GM23248 (cell line): ENCODE measurements around the gene SLC4A4. TPM values are rescaled to one million over a fixed set of nuclear protein-coding genes. Genes with fewer than 3 reads are reported as not detected.

Experiments
- DNase-seq: peaks from one replicate; pipeline ENCODE4 v3.0.0-alpha.2; 2015
- H2AFZ ChIP-seq: fragments of 200-600 bp; sonication (generic); 2 replicates; pipeline ENCODE4 v1.6.1; 2016; ENCODE audit warnings: antibody characterized with exemption
- H3F3A ChIP-seq: fragments of 200-600 bp; sonication (generic); 2 replicates; pipeline ENCODE4 v1.6.1; 2016; ENCODE audit warnings: mild to moderate bottlenecking, antibody characterized with exemption, mixed run types; ENCODE audit not compliant: insufficient read depth
- H3K27ac ChIP-seq: fragments of 200-600 bp; sonication (generic); 2 replicates; pipeline ENCODE4 v1.5.1; 2016; ENCODE audit warnings: mild to moderate bottlenecking
- H3K27me3 ChIP-seq: fragments of 200-600 bp; sonication (generic); replicated peaks from 2 replicates; pipeline ENCODE4 v1.6.1; 2016; ENCODE audit warnings: mild to moderate bottlenecking; ENCODE audit not compliant: insufficient read depth
- H3K36me3 ChIP-seq: fragments of 200-600 bp; sonication (generic); 2 replicates; pipeline ENCODE4 v1.6.1; 2016; ENCODE audit warnings: low read depth, mild to moderate bottlenecking
- H3K4me1 ChIP-seq: fragments of 200-600 bp; sonication (generic); 2 replicates; pipeline ENCODE4 v1.6.1; 2016; ENCODE audit warnings: mild to moderate bottlenecking; ENCODE audit not compliant: insufficient read depth
- H3K4me2 ChIP-seq: fragments of 200-600 bp; sonication (generic); one replicate; pipeline ENCODE4 v1.6.1; 2016; ENCODE audit warnings: mild to moderate bottlenecking; ENCODE audit not compliant: unreplicated experiment
- H3K4me3 ChIP-seq: fragments of 200-600 bp; sonication (generic); 2 replicates; pipeline ENCODE4 v1.5.1; 2016; ENCODE audit warnings: mild to moderate bottlenecking
- H3K79me2 ChIP-seq: fragments of 200-600 bp; sonication (generic); 2 replicates; pipeline ENCODE4 v1.6.1; 2016; ENCODE audit warnings: mild to moderate bottlenecking; ENCODE audit not compliant: insufficient read depth
- H3K9ac ChIP-seq: fragments of 200-600 bp; sonication (generic); 2 replicates; pipeline ENCODE4 v1.6.1; 2016; ENCODE audit warnings: mild to moderate bottlenecking
- H3K9me2 ChIP-seq: fragments of 200-600 bp; sonication (generic); 2 replicates; pipeline ENCODE4 v1.6.1; 2016; ENCODE audit warnings: mixed run types, mild to moderate bottlenecking, moderate library complexity; ENCODE audit not compliant: insufficient read depth
- H3K9me3 ChIP-seq: fragments of 200-600 bp; sonication (generic); one replicate; pipeline ENCODE4 v1.6.1; 2017; ENCODE audit warnings: low read depth
- H4K20me1 ChIP-seq: fragments of 200-600 bp; sonication (generic); 2 replicates; pipeline ENCODE4 v1.6.0; 2016; ENCODE audit not compliant: insufficient read depth
- EZH2 ChIP-seq: fragments of 200-600 bp; sonication (generic); IDR thresholded peaks from 2 replicates; pipeline ENCODE4 v1.6.1; 2018; ENCODE audit warnings: antibody characterized with exemption, mild to moderate bottlenecking; ENCODE audit not compliant: insufficient read depth, poor library complexity, severe bottlenecking
- EZH2phosphoT487 ChIP-seq: fragments of 200-600 bp; sonication (generic); IDR thresholded peaks from 2 replicates; pipeline ENCODE4 v1.6.1; 2018; ENCODE audit warnings: antibody characterized with exemption, moderate library complexity, mild to moderate bottlenecking, low read depth; ENCODE audit not compliant: insufficient read depth
- WGBS, 2 experiments: methylation state at CpG; one replicate each; pipeline ENCODE4 v1.1.6; 2015 to 2017; ENCODE audit warnings: low lambda C conversion rate in 2 of 2, low coverage in 1 of 2; ENCODE audit errors: missing lambda C conversion rate in 2 of 2; 5-methylcytosine and 5-hydroxymethylcytosine counted together
- in situ Hi-C: fragments of 300-500 bp; cut with MboI; formaldehyde crosslinking; loops from 2 replicates; pipeline ENCODE4 v1.15.0; 2020
- polyA plus RNA-seq: library from polyadenylated mRNA; unstranded; fragments of >200 nt; fragmentation: Nextera tagmentation; extraction: Ambion mirVana; gene quantifications from 2 replicates; pipeline ENCODE4 v1.2.1, GENCODE V29; 2016
- total RNA-seq: library from RNA; depleted of rRNA; stranded (reverse); fragments of >200 nt; shearing (Covaris generic); gene quantifications from 2 replicates; pipeline ENCODE4 v1.2.3, GENCODE V29; 2014

The SLC4A4 gene
- total and polyA plus RNA-seq, 2 experiments from 2014 or later = 7.2 to 11.5 TPM

- DNase-seq = peak; percentile 28
- WGBS, 2 experiments = 26 to 31% methylated on average over 2 of the region's 2 CpGs
Measured at GRCh38 chr4:71389149-71389827, 50.5 kb downstream of the SLC4A4 start.

GRCh38 chr4:71392109-71392508, 53.3 kb downstream of the SLC4A4 start:
- no peak for TF ChIP-seq EZH2
- no peak for TF ChIP-seq EZH2phosphoT487
- Histone ChIP-seq H3K27me3 (no peaks in the 10 kb centered on the region), H3K4me1 (peaks cover 23% of the 10 kb centered on the region), H3K9ac (no peak overlapping the region), H2AFZ (no peak overlapping the region), H3K9me2 (no peaks in the 10 kb centered on the region), H3F3A (peaks cover 17% of the 10 kb centered on the region; the same call in 1 of the 2 replicates), H4K20me1 (no peaks in the 10 kb centered on the region), H3K79me2 (no peaks in the 10 kb centered on the region), H3K36me3 (no peaks in the 10 kb centered on the region), H3K9me3 (no peaks in the 10 kb centered on the region), H3K27ac (no peak overlapping the region), H3K4me3 (no peak overlapping the region), H3K4me2 (no peak overlapping the region)
- in situ Hi-C loops = no loop called here
- 99 to 100% methylated on average over 3 of the region's 3 CpGs for WGBS, 2 experiments
- no peak for DNase-seq

More at GRCh38 chr4:71389149-71389827, 50.5 kb downstream of the SLC4A4 start:
- Histone ChIP-seq H3K27me3 (no peaks in the 10 kb centered on the region), H3K4me1 (peaks cover 10% of the 10 kb centered on the region), H2AFZ (no peak overlapping the region), H4K20me1 (no peaks in the 10 kb centered on the region), H3K36me3 (no peaks in the 10 kb centered on the region), H3K79me2 (no peaks in the 10 kb centered on the region), H3F3A (0 out of 2 replicates have a peak, but pooled peaks cover 5% of the 10 kb centered on the region), H3K9me3 (no peaks in the 10 kb centered on the region), H3K4me3 (no peak overlapping the region), H3K27ac (no peak overlapping the region), H3K4me2 (peak overlapping the region; percentile 13), H3K9me2 (no peaks in the 10 kb centered on the region), H3K9ac (no peak overlapping the region)
- TF ChIP-seq EZH2 (no peak), EZH2phosphoT487 (no peak)
- in situ Hi-C loops = no loop called here

- TF ChIP-seq EZH2phosphoT487 (no peak), EZH2 (no peak)
- H3K9ac ChIP-seq = no peak overlapping the region
- peaks cover 12% of the 10 kb centered on the region; the same call in 1 of the 2 replicates for H3F3A ChIP-seq
- no peaks in the 10 kb centered on the region for H3K9me2 ChIP-seq
- no peak overlapping the region for H3K4me3 ChIP-seq
- in situ Hi-C loops = no loop called here
- H2AFZ ChIP-seq = no peak overlapping the region
- H3K4me2 ChIP-seq = peak overlapping the region; percentile 27
- H3K27ac ChIP-seq = no peak overlapping the region
- WGBS, 2 experiments = 9 to 17% methylated on average over 1 of the region's 1 CpG
- no peaks in the 10 kb centered on the region for H3K27me3 ChIP-seq
- no peaks in the 10 kb centered on the region for H4K20me1 ChIP-seq
- H3K9me3 ChIP-seq = no peaks in the 10 kb centered on the region
- H3K79me2 ChIP-seq = no peaks in the 10 kb centered on the region
- H3K4me1 ChIP-seq = peaks cover 12% of the 10 kb centered on the region
- DNase-seq = peak; percentile 79
- no peaks in the 10 kb centered on the region for H3K36me3 ChIP-seq
Measured at GRCh38 chr4:71396382-71396781, 57.6 kb downstream of the SLC4A4 start.

- H2AFZ ChIP-seq = no peak overlapping the region
- no peak overlapping the region for H3K27ac ChIP-seq
- no peaks in the 10 kb centered on the region for H4K20me1 ChIP-seq
- no peaks in the 10 kb centered on the region for H3K9me3 ChIP-seq
- peaks cover 11% of the 10 kb centered on the region; the same call in 1 of the 2 replicates for H3F3A ChIP-seq
- H3K36me3 ChIP-seq = no peaks in the 10 kb centered on the region
- no peak overlapping the region for H3K9ac ChIP-seq
- no peaks in the 10 kb centered on the region for H3K27me3 ChIP-seq
- H3K4me3 ChIP-seq = no peak overlapping the region
- in situ Hi-C loops = no loop called here
- no peak for TF ChIP-seq EZH2
- TF ChIP-seq EZH2phosphoT487 = no peak
- H3K4me1 ChIP-seq = peaks cover 11% of the 10 kb centered on the region
- no peaks in the 10 kb centered on the region for H3K9me2 ChIP-seq
- no peak for DNase-seq
- H3K79me2 ChIP-seq = no peaks in the 10 kb centered on the region
- no peak overlapping the region for H3K4me2 ChIP-seq
Measured at GRCh38 chr4:71400810-71401209, 62.0 kb downstream of the SLC4A4 start.
